Lower leg skin (tissue), 4 donors: ENCODE measurements around the gene PRTFDC1. TPM values are rescaled to one million over a fixed set of nuclear protein-coding genes. Genes with fewer than 3 reads are reported as not detected.

Source experiments
- DNase-seq, 2 donors: peaks; one replicate each; pipeline ENCODE4 v3.0.0-alpha.2; 2019; ENCODE audit warnings: low spot score in 2 of 2
- H3K4me3 ChIP-seq: fragments of 200-600 bp; sonication (generic); 2 replicates; pipeline ENCODE4 v1.5.1; 2017; ENCODE audit warnings: mild to moderate bottlenecking, low read depth; ENCODE audit not compliant: poor library complexity, severe bottlenecking
- CTCF ChIP-seq, 3 donors: fragments of 450-650 bp; IDR thresholded peaks; one replicate each; pipeline ENCODE4 v1.5.1; 2016; ENCODE audit warnings: antibody characterized with exemption in 3 of 3, mild to moderate bottlenecking in 3 of 3, moderate library complexity in 2 of 3
- POLR2A ChIP-seq, 2 donors: fragments of 450-650 bp; IDR thresholded peaks; one replicate each; pipeline ENCODE4 v1.6.1; 2016 to 2017; ENCODE audit warnings: antibody characterized with exemption in 2 of 2, mild to moderate bottlenecking in 1 of 2, moderate library complexity in 1 of 2
- WGBS, 2 donors: methylation state at CpG; one replicate each; pipeline ENCODE4 v1.1.5; 2018; 5-methylcytosine and 5-hydroxymethylcytosine counted together
- intact Hi-C: fragments of 100-400 bp; cut with DNase I; formaldehyde crosslinking; loops from one replicate; pipeline ENCODE4 v1.15.0; 2023; ENCODE audit warnings: low total_unique reads
- total RNA-seq, 4 donors: library from RNA; depleted of rRNA; stranded (reverse); fragments of >200 nt; gene quantifications; one replicate each; pipeline ENCODE4 v1.1.0, GENCODE V29; 2016

PRTFDC1 gene
- total RNA-seq, 4 donors from 2014 or later, result 0.45 to 1.3 TPM; not detected in 2

GRCh38 chr10:24884793-24885192, 67.6 kb downstream of the PRTFDC1 start:
- H3K4me3 ChIP-seq, result no peak overlapping the region
- no peak for TF ChIP-seq POLR2A (IDR thresholded peaks at IDR 0.05)
- no peak for TF ChIP-seq CTCF (IDR thresholded peaks at IDR 0.05)
- WGBS, 2 donors, result 86 to 100% methylated on average over 1 of the region's 1 CpG
- no peak for DNase-seq
- intact Hi-C loops, result no loop called here

- 81 to 87% methylated on average over 2 of the region's 2 CpGs for WGBS, 2 donors
- DNase-seq, result no peak
- no peak overlapping the region for H3K4me3 ChIP-seq
- intact Hi-C loops, result no loop called here
- no peak for TF ChIP-seq POLR2A (IDR thresholded peaks at IDR 0.05)
- no peak for TF ChIP-seq CTCF (IDR thresholded peaks at IDR 0.05)
These were observed 68.1 kb downstream of the PRTFDC1 start for GRCh38 chr10:24884316-24884715.

GRCh38 chr10:24883176-24883575, 69.2 kb downstream of the PRTFDC1 start:
- no peak for DNase-seq
- no peak overlapping the region for H3K4me3 ChIP-seq
- WGBS, 2 donors, result 80 to 82% methylated on average over 2 of the region's 2 CpGs
- intact Hi-C loops, result no loop called here
- TF ChIP-seq CTCF (IDR thresholded peaks at IDR 0.05), result no peak
- TF ChIP-seq POLR2A (IDR thresholded peaks at IDR 0.05), result no peak

- WGBS, 2 donors, result 53 to 59% methylated on average over 11 of the region's 11 CpGs
- no peak overlapping the region for H3K4me3 ChIP-seq
- DNase-seq, result peak in 1 of 2 donors; percentile 30
- intact Hi-C loops, result no loop called here
- TF ChIP-seq POLR2A (IDR thresholded peaks at IDR 0.05) (no peak), CTCF (IDR thresholded peaks at IDR 0.05) (no peak)
These were observed 70.2 kb downstream of the PRTFDC1 start for GRCh38 chr10:24882047-24882698.

- intact Hi-C loops, result no loop called here
- H3K4me3 ChIP-seq, result no peak overlapping the region
- DNase-seq, result no peak
- WGBS, 2 donors, result 78 to 89% methylated on average over 5 of the region's 5 CpGs
- no peak for TF ChIP-seq CTCF (IDR thresholded peaks at IDR 0.05)
- TF ChIP-seq POLR2A (IDR thresholded peaks at IDR 0.05), result no peak
These were observed 72.5 kb downstream of the PRTFDC1 start for GRCh38 chr10:24879861-24880260.

GRCh38 chr10:24874133-24874532, 78.3 kb downstream of the PRTFDC1 start:
- TF ChIP-seq CTCF (IDR thresholded peaks at IDR 0.05), result no peak
- no peak for TF ChIP-seq POLR2A (IDR thresholded peaks at IDR 0.05)
- intact Hi-C loops, result no loop called here
- H3K4me3 ChIP-seq, result no peak overlapping the region
- DNase-seq, result no peak
